Peyer's patch (tissue), 4 donors: ENCODE results near the gene HSD17B12.

Experiments
- POLR2A ChIP-seq, 2 donors: fragments of 450-650 bp; IDR thresholded peaks; one replicate each; pipeline ENCODE4 v1.5.1; 2017; ENCODE audit warnings: antibody characterized with exemption in 2 of 2, mild to moderate bottlenecking in 2 of 2, moderate library complexity in 2 of 2
- TF ChIP-seq, protein P1 (sequence below), 6 experiments: fragments of 450-650 bp in 4 of 6; fragments of 200-600 bp in 2 of 6; sonication (generic) in 1 of 6; IDR thresholded peaks; one replicate each; pipeline ENCODE4 v1.5.1; 2017 to 2019; ENCODE audit warnings: antibody characterized with exemption in 6 of 6, mild to moderate bottlenecking in 3 of 6, moderate library complexity in 1 of 6

DNA sequence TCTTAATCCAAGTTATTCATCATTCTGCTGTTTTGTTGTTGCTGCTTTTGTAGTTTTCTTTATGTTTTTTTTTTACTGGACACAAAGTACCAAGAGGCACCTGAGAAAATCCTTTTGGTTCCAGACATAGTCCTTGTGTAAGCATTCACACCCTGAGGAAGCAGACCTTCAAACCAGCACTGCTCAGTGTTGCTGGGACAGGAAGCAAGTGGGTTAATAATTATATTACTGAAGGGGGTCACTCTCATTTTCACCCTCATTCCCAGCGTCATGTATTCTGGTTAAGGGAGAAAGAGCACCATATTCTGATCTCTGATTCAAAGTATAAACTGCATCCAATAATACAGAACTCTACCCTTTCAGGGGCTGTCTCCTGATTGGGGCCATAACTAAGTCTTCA, 194.2 kb downstream of the HSD17B12 start:
- TF ChIP-seq POLR2A (IDR thresholded peaks at IDR 0.05): no peak
- TF ChIP-seq, protein P1, sequence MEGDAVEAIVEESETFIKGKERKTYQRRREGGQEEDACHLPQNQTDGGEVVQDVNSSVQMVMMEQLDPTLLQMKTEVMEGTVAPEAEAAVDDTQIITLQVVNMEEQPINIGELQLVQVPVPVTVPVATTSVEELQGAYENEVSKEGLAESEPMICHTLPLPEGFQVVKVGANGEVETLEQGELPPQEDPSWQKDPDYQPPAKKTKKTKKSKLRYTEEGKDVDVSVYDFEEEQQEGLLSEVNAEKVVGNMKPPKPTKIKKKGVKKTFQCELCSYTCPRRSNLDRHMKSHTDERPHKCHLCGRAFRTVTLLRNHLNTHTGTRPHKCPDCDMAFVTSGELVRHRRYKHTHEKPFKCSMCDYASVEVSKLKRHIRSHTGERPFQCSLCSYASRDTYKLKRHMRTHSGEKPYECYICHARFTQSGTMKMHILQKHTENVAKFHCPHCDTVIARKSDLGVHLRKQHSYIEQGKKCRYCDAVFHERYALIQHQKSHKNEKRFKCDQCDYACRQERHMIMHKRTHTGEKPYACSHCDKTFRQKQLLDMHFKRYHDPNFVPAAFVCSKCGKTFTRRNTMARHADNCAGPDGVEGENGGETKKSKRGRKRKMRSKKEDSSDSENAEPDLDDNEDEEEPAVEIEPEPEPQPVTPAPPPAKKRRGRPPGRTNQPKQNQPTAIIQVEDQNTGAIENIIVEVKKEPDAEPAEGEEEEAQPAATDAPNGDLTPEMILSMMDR (IDR thresholded peaks at IDR 0.05): no peak
